ENCODE data around the gene KHSRP.

KHSRP gene

DNA sequence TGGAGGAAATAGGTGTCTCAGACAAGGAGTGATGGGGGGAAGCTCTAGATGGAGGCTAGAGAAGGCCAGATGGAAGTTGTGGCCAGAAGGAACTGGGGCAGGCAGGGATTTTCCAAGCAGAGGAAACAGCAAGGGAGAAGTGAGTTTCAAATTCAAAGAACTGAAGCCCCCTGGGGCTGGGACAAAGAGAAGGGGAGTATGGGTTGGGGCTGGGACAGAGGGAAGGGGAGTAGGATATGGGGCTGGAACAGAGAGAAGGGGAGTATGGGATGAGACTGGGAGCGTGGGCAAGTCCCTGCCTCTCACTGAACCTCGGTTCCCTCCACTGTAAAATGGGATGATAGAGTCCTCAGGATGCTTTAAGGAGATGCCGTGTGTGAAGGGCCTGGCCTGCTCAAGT lies 29.8 kb downstream of the KHSRP start:
- TF ChIP-seq, protein P1, sequence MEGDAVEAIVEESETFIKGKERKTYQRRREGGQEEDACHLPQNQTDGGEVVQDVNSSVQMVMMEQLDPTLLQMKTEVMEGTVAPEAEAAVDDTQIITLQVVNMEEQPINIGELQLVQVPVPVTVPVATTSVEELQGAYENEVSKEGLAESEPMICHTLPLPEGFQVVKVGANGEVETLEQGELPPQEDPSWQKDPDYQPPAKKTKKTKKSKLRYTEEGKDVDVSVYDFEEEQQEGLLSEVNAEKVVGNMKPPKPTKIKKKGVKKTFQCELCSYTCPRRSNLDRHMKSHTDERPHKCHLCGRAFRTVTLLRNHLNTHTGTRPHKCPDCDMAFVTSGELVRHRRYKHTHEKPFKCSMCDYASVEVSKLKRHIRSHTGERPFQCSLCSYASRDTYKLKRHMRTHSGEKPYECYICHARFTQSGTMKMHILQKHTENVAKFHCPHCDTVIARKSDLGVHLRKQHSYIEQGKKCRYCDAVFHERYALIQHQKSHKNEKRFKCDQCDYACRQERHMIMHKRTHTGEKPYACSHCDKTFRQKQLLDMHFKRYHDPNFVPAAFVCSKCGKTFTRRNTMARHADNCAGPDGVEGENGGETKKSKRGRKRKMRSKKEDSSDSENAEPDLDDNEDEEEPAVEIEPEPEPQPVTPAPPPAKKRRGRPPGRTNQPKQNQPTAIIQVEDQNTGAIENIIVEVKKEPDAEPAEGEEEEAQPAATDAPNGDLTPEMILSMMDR (IDR thresholded peaks at IDR 0.05; ENCODE audit: low read depth, low read length), result no peak
- H3K4me3 ChIP-seq (ENCODE audit: low read depth, low read length), result no peak overlapping the region

DNA sequence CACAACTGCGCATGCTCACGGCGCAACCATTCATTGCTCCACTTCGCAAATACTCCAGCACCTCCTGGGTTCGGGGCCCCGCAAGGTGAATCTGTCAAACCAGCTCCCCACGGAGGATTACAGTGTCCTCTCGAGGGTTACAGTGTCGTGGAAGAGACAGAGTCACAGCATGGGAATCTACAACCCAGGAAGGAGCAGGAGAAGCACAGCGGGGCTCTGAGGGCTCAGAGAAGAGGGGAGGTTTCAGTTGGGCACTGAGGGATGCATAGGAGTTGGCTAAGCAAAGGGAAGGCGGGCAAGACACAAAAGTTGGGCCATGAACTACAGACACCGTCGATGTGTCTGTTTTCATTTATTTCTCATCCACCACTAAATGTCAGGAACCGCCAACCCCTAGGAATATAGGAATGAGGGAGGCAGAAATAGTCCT lies 30.6 kb downstream of the KHSRP start:
- H3K4me3 ChIP-seq (ENCODE audit: low read depth, low read length), result peak overlapping the region; percentile 93
- TF ChIP-seq, protein P1 (IDR thresholded peaks at IDR 0.05; ENCODE audit: low read depth, low read length), result no peak

DNA sequence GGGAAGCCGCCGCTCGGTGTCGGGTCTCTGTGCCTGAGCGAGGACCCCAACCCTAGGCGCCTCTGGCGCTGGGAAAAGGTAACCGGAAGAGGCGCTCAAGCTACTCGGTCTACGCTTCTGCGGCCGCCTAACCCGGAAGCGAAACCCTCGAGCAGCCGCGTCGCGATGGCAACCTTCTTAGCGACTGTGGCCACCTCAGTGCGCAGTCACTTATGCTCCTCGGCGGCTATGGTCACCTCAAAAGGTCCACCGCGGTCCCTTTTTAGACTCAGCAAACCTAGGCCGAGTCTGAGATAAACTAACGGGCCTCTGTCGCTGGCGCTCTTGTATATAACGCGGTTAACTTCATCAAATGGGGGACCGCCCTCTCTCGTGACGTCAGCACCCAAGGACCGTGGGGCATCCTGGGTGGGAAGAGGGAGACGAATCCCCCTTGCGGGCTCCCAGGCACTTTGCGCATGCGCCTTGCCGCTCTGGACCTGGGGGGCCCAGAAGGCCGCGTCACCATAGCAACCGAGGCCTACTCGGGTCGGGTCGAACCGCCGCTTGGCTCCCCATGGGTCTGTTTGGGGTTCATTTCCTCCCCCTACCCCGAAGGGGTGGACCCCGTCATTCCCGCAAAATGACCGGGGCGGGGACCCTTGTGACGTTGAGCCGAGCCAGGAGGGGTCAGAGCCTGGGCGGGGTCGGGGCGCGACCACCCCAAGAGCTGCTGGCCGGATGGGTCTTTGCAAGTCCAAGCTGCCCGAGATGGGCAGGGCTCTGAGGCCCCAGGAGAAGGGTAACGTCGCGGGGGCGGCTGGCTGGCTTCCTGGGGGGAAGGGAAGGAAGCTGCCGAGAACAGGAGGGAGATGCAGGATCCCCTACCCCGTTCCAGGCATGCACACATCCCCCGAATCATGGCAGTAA lies 31.3 kb downstream of the KHSRP start, which contains the start of gene GTF2F1:
TSS of gene GTF2F1 (minus strand) at position 91 of the 909 bp plus-strand sequence. CDS start 169 bp downstream, outside the sequence.
- H3K4me3 ChIP-seq (ENCODE audit: low read depth, low read length), result peak within 1 kb of the TSS; percentile 93
- TF ChIP-seq, protein P1 (IDR thresholded peaks at IDR 0.05; ENCODE audit: low read depth, low read length), result no peak

DNA sequence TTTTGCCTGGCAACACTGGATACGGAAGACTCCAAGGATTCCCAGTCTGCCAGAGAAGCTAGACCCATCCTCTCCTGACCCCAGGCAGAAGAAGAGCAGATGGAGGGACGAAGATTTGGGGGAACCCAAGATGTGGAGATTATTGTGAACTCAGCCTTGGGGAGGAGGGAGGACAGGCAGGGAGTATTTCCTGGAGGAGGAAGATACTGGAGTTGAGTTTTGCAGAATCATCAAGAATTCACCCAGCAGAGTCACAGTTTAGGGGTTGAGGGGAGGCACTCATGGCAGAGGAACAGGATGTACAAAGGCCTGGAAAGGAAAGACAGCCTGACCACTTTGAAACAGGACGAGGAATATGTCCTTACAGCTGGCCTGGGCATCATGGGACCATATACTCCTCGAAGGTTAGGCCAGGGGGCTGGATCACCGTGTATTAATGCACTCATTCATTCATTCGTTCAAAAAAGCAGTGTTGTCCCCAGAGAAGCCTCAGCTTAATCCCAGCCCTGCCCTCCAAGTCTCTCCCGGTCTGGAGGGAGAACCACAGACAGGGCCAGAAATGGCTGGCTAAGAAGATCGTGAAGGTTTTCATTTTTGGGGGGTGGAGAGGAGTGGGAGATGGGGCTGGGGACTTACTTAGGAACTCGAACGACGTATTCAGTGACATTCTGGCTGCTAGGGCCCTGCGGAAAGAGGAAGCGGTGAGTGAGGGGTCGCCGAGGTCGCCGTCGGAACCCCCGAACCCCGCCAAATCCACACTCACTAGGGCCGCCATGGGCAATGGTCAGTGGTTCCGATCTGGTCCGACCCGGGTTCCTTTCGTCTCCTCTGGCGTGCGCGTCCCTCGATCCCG lies 32.2 kb downstream of the KHSRP start:
- TF ChIP-seq, protein P1 (IDR thresholded peaks at IDR 0.05; ENCODE audit: low read depth, low read length), result no peak
- peak overlapping the region; percentile 93 for H3K4me3 ChIP-seq (ENCODE audit: low read depth, low read length)

DNA sequence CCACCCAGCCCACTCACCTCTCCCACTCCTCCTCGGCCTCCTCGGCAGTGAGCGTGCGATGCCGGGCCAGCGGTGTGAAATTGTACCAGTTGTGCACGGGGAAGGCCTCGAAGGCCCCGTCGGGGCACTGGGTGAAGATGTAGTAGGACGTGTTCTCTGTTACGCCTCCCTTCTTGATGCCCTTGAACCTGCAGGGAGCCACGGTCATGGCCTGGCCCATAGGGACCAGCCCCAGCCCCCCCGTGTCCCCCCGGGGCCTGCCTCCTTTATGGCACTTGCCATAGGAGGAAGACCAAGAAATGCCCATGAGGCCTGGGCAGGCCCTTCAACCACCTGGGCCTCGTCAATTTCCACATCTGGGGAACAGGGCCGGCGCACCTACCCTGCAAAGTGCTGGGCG lies 37.2 kb downstream of the KHSRP start:
- H3K4me3 ChIP-seq (ENCODE audit: low read depth, low read length), result no peak overlapping the region
- TF ChIP-seq, protein P1 (IDR thresholded peaks at IDR 0.05; ENCODE audit: low read depth, low read length), result no peak

DNA sequence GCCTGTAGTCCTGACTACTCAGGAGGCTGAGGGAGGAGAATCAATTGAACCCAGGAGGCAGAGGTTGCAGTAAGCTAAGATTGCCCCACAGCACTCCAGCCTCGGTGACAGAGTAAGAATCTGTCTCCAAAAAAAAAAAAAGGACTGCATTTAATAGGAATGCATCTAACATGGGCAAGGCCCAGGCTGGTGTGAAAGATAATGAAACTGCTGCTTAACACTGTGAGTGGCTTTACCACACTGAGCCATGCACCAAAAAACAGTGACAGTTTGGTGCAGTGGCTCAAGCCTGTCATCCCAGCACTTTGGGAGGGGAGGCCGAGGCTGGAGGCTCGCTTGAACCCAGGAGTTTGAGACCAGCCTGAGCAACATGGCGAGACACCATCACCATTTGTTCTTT lies 40.2 kb downstream of the KHSRP start:
- TF ChIP-seq, protein P1 (IDR thresholded peaks at IDR 0.05; ENCODE audit: low read depth, low read length), result no peak

More for the DNA sequence above, 40.2 kb downstream of the KHSRP start:
- H3K4me3 ChIP-seq (ENCODE audit: low read depth, low read length), result no peak overlapping the region

Measured in WI38 (cell line).